Glutamatergic neuron (in vitro differentiated cells): Measurements from ENCODE around the gene SIK3. TPM values are rescaled to one million over a fixed set of nuclear protein-coding genes. Genes with fewer than 3 reads are reported as not detected.

Experiments used
- DNase-seq: peaks from one replicate; pipeline ENCODE4 v3.0.0; 2022
- H3K27ac Mint-ChIP-seq: one replicate; pipeline ENCODE4 v1.8.0; 2020; ENCODE audit warnings: mild to moderate bottlenecking, mixed read lengths, inconsistent platforms; ENCODE audit not compliant: unreplicated experiment
- H3K27me3 Mint-ChIP-seq: one replicate; pipeline ENCODE4 v1.8.0; 2020; ENCODE audit warnings: mild to moderate bottlenecking, moderate library complexity, mixed read lengths, inconsistent platforms; ENCODE audit not compliant: unreplicated experiment
- H3K36me3 Mint-ChIP-seq: one replicate; pipeline ENCODE4 v1.8.0; 2020; ENCODE audit warnings: mild to moderate bottlenecking, mixed read lengths, inconsistent platforms; ENCODE audit not compliant: unreplicated experiment
- H3K4me1 Mint-ChIP-seq: one replicate; pipeline ENCODE4 v1.8.0; 2020; ENCODE audit warnings: mild to moderate bottlenecking, low read depth, mixed read lengths, inconsistent platforms; ENCODE audit not compliant: unreplicated experiment
- H3K4me3 Mint-ChIP-seq: one replicate; pipeline ENCODE4 v1.8.0; 2020; ENCODE audit warnings: mild to moderate bottlenecking, mixed read lengths, inconsistent platforms; ENCODE audit not compliant: unreplicated experiment
- H3K9me3 Mint-ChIP-seq: one replicate; pipeline ENCODE4 v1.8.0; 2020; ENCODE audit warnings: mild to moderate bottlenecking, moderate library complexity, mixed read lengths, inconsistent platforms; ENCODE audit not compliant: unreplicated experiment
- CTCF ChIP-seq: fragments of 200-600 bp; sonication (generic); IDR thresholded peaks from one replicate; pipeline ENCODE4 v1.5.0; 2021; ENCODE audit not compliant: partially characterized antibody, unreplicated experiment
- total RNA-seq: library from RNA; stranded (reverse); fragmentation: NEBNext Ultra II Directional; extraction: Animal tissue kit (Norgen Biotek cat#: 25700); gene quantifications from one replicate; pipeline ENCODE4 v1.2.1, GENCODE V29; 2021; ENCODE audit not compliant: unreplicated experiment

The SIK3 gene
- total RNA-seq, 1 donor from 2014 or later, result 22.2 TPM

GRCh38 chr11:116993599-116993998 is 104.6 kb downstream of the SIK3 start:
- DNase-seq, result no peak
- H3K36me3 Mint-ChIP-seq, result no peaks in the 10 kb centered on the region
- no peaks in the 10 kb centered on the region for H3K9me3 Mint-ChIP-seq
- H3K4me1 Mint-ChIP-seq, result peaks cover 9% of the 10 kb centered on the region
- H3K27ac Mint-ChIP-seq, result peak overlapping the region; percentile 65
- H3K4me3 Mint-ChIP-seq, result peak overlapping the region; percentile 50
- H3K27me3 Mint-ChIP-seq, result no peaks in the 10 kb centered on the region
- TF ChIP-seq CTCF, result no peak

GRCh38 chr11:116991491-116991890 is 106.7 kb downstream of the SIK3 start:
- no peak for TF ChIP-seq CTCF
- Mint-ChIP-seq H3K4me3 (no peak overlapping the region), H3K4me1 (peaks cover 10% of the 10 kb centered on the region), H3K36me3 (no peaks in the 10 kb centered on the region), H3K27ac (no peak overlapping the region), H3K9me3 (no peaks in the 10 kb centered on the region), H3K27me3 (no peaks in the 10 kb centered on the region)
- DNase-seq, result no peak

- Mint-ChIP-seq H3K4me3 (no peak overlapping the region), H3K27me3 (no peaks in the 10 kb centered on the region), H3K27ac (no peak overlapping the region), H3K36me3 (no peaks in the 10 kb centered on the region), H3K9me3 (no peaks in the 10 kb centered on the region), H3K4me1 (peaks cover 12% of the 10 kb centered on the region)
- no peak for TF ChIP-seq CTCF
- no peak for DNase-seq
These were observed 107.4 kb downstream of the SIK3 start for GRCh38 chr11:116990811-116991210.

- Mint-ChIP-seq H3K9me3 (no peaks in the 10 kb centered on the region), H3K27me3 (no peaks in the 10 kb centered on the region), H3K36me3 (no peaks in the 10 kb centered on the region), H3K4me1 (peaks cover 12% of the 10 kb centered on the region), H3K27ac (no peak overlapping the region), H3K4me3 (no peak overlapping the region)
- TF ChIP-seq CTCF, result no peak
- DNase-seq, result no peak
These were observed 108.2 kb downstream of the SIK3 start for GRCh38 chr11:116990061-116990473.

GRCh38 chr11:116989184-116989583 is 109.0 kb downstream of the SIK3 start:
- DNase-seq, result no peak
- Mint-ChIP-seq H3K27ac (no peak overlapping the region), H3K9me3 (no peaks in the 10 kb centered on the region), H3K27me3 (no peaks in the 10 kb centered on the region), H3K36me3 (no peaks in the 10 kb centered on the region), H3K4me1 (peaks cover 12% of the 10 kb centered on the region), H3K4me3 (no peak overlapping the region)
- no peak for TF ChIP-seq CTCF
